ENCODE data around the gene STBD1. TPM values are rescaled to one million over a fixed set of nuclear protein-coding genes. Genes with fewer than 3 reads are reported as not detected.

Gene STBD1
- total and polyA plus RNA-seq, 9 of the 15 experiments (the other 6 are each of a cell fraction or from before 2014, with no cell fraction given) = 0.08 to 0.64 (median 0.27) TPM; not detected in 2

GRCh38 chr4:76325072-76325471, 18.5 kb downstream of the STBD1 start:
- intact Hi-C loops (cut with micrococcal nuclease) = no loop called here
- no peaks in the 10 kb centered on the region for H4K20me1 ChIP-seq (replicated peaks; ENCODE audit: control insufficient read depth, insufficient read depth, low read length)
- H3K4me1 ChIP-seq (replicated peaks in 1 of 2; ENCODE audit: control insufficient read depth in 2 of 2, insufficient read depth in 2 of 2, low read length in 2 of 2) = no peaks in the 10 kb centered on the region
- no TSS peak for BruUV-seq (replicated peaks)
- no peaks in the 10 kb centered on the region for H3K79me2 ChIP-seq (ENCODE audit: control insufficient read depth, insufficient read depth, low read length)
- no peak for ATAC-seq
- H3K27ac ChIP-seq (ENCODE audit: extremely low read depth, low read depth, low read length) = no peak overlapping the region
- peaks cover 11% of the 10 kb centered on the region; the same call in 1 of the 2 replicates for H3K9me3 ChIP-seq (replicated peaks; ENCODE audit: control insufficient read depth, insufficient read depth, low read depth, low read length)
- POLR2A ChIA-PET = no interaction called here
- H3K4me3 ChIP-seq = no peak overlapping the region
- no peaks in the 10 kb centered on the region for H3K27me3 ChIP-seq (ENCODE audit: control insufficient read depth in 2 of 2, insufficient read depth in 2 of 2, low read length in 2 of 2)
- H3K4me2 ChIP-seq (ENCODE audit: insufficient read depth, low read length) = no peak overlapping the region
- TF ChIP-seq ATF3 (IDR thresholded peaks at IDR 0.05) = peak; percentile 22; the same call in 1 of the 2 replicates
- TF ChIP-seq ATF3 (CRISPR knock-in tag; conservative IDR thresholded peaks at IDR 0.05) = no peak
- TF ChIP-seq ZBTB43 (CRISPR knock-in tag; IDR thresholded peaks at IDR 0.05) = no peak
- DNase-seq (ENCODE audit: extremely low read depth in 1 of 4, low spot score in 3 of 4) = no peak
- no peak overlapping the region for H2AFZ ChIP-seq (ENCODE audit: low read depth, low read length)
- FAIRE-seq = no peak
- H3K9me1 ChIP-seq (ENCODE audit: control insufficient read depth, insufficient read depth, low read length) = no peaks in the 10 kb centered on the region
- in situ Hi-C loops (cut with MboI) = no loop called here
- CTCF ChIA-PET (ENCODE audit: low intra/inter-chr PET ratio) = no interaction called here
- H3K9ac ChIP-seq (ENCODE audit: insufficient read depth in 1 of 2, low read depth in 2 of 2, low read length in 2 of 2) = no peak overlapping the region
- no peaks in the 10 kb centered on the region for H3K36me3 ChIP-seq (ENCODE audit: control insufficient read depth, insufficient read depth, low read length)

GRCh38 chr4:76326515-76326914, 20.0 kb downstream of the STBD1 start:
- no peaks in the 10 kb centered on the region for H3K9me1 ChIP-seq (ENCODE audit: control insufficient read depth, insufficient read depth, low read length)
- H3K9ac ChIP-seq (ENCODE audit: insufficient read depth in 1 of 2, low read depth in 2 of 2, low read length in 2 of 2) = no peak overlapping the region
- in situ Hi-C loops (cut with MboI) (no loop called here), intact Hi-C loops (cut with micrococcal nuclease) (no loop called here)
- H4K20me1 ChIP-seq (replicated peaks; ENCODE audit: control insufficient read depth, insufficient read depth, low read length) = no peaks in the 10 kb centered on the region
- CTCF ChIA-PET (ENCODE audit: low intra/inter-chr PET ratio) = no interaction called here
- no peak overlapping the region for H2AFZ ChIP-seq (ENCODE audit: low read depth, low read length)
- DNase-seq (ENCODE audit: extremely low read depth in 1 of 4, low spot score in 3 of 4) = no peak
- H3K36me3 ChIP-seq (ENCODE audit: control insufficient read depth, insufficient read depth, low read length) = no peaks in the 10 kb centered on the region
- ATAC-seq = no peak
- POLR2A ChIA-PET = interaction anchor here (1.3 kb wide), 1 partner anchor 34 kb away, joined by 4 read pairs; no protein-coding TSS in a partner anchor
- peaks cover 11% of the 10 kb centered on the region; the same call in 1 of the 2 replicates for H3K9me3 ChIP-seq (replicated peaks; ENCODE audit: control insufficient read depth, insufficient read depth, low read depth, low read length)
- H3K27ac ChIP-seq (ENCODE audit: extremely low read depth, low read depth, low read length) = no peak overlapping the region
- no peak overlapping the region for H3K4me3 ChIP-seq
- peak; percentile 6 for FAIRE-seq
- no TSS peak for BruUV-seq (replicated peaks)
- no peak overlapping the region for H3K4me2 ChIP-seq (ENCODE audit: insufficient read depth, low read length)
- no peaks in the 10 kb centered on the region for H3K4me1 ChIP-seq (replicated peaks in 1 of 2; ENCODE audit: control insufficient read depth in 2 of 2, insufficient read depth in 2 of 2, low read length in 2 of 2)
- no peaks in the 10 kb centered on the region for H3K27me3 ChIP-seq (ENCODE audit: control insufficient read depth in 2 of 2, insufficient read depth in 2 of 2, low read length in 2 of 2)
- no peaks in the 10 kb centered on the region for H3K79me2 ChIP-seq (ENCODE audit: control insufficient read depth, insufficient read depth, low read length)
- TF ChIP-seq CBX3 (IDR thresholded peaks at IDR 0.05; ENCODE audit: borderline replicate concordance in 1 of 2, low read length in 2 of 2) (peak in 1 of 2 experiments; percentile 99; a peak in 2 of 3 replicates), RFX5 (IDR thresholded peaks at IDR 0.05; ENCODE audit: low read depth, low read length) (no peak), ZNF143 (CRISPR knock-in tag; IDR thresholded peaks at IDR 0.05) (no peak), ZEB2 (IDR thresholded peaks at IDR 0.05) (peak; percentile 48; the same call in 1 of the 2 replicates), ERF (CRISPR knock-in tag; IDR thresholded peaks at IDR 0.05) (no peak), HDAC1 (IDR thresholded peaks at IDR 0.05) (peak in 1 of 2 experiments; percentile 15; a peak in 1 of 4 replicates), MAFG (tag; conservative IDR thresholded peaks at IDR 0.05) (peak; percentile 51), XRCC3 (IDR thresholded peaks at IDR 0.05) (peak; percentile 76; the same call in 1 of the 2 replicates), ZNF316 (IDR thresholded peaks at IDR 0.05) (peak; percentile 91), ARID1B (IDR thresholded peaks at IDR 0.05) (0 out of 2 replicates have a peak, but pooled peaks have one; percentile 9), LEF1 (IDR thresholded peaks at IDR 0.05) (peak; percentile 76), OTX1 (CRISPR knock-in tag; IDR thresholded peaks at IDR 0.05) (no peak), CBX5 (IDR thresholded peaks at IDR 0.05; ENCODE audit: borderline replicate concordance, low read depth) (0 out of 2 replicates have a peak, but pooled peaks have one; percentile 66), TOE1 (IDR thresholded peaks at IDR 0.05; ENCODE audit: borderline replicate concordance) (0 out of 2 replicates have a peak, but pooled peaks have one; percentile 24), TOE1 (CRISPR knock-in tag; IDR thresholded peaks at IDR 0.05; ENCODE audit: borderline replicate concordance, low read depth) (no peak)
